ENCODE results near the gene ZNF813.
"Not testable (repeated sequence)": the region's sequence is repeated elsewhere in the genome, so short reads cannot be mapped to it uniquely, and the experiment has no call there.

ZNF813 gene

DNA sequence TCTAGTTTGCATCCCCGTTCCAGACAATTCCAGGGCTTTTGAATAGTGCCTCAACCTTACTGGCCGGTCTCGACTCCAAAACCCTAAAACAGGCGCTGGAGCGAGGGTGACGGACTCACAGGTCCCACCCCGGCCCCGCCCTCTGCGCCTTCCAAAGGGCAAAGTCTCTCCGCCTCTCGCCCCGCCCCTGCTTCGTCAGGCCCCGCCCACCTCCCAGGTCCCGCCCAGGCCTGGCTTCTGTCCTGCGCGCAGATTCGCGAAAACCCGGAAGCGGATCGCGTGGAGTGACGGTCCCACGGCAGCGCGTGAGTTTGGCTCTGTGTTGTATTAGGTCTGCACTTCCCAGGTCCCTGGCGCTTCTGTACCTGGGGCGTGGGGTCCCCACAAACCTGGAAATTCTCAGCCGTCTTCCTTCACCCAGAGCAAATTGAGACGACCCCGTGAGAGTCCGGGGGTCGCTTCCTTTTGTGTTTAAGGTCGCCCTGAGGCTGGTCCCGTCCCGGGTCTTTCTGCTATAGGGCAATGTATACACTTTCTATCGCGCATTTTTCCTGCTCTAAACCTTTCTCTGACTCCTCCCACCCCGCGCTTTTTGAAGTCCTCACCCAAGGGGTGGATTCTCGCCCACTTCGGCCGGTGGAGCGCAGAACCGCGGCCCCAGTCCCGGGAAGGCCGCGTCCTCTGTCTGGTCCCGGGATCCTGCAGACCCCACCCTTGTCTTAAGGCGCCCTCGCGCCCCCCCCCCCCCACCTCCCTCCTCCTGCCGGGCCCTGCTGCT, at the start of gene ZNF813:
TSS of gene ZNF813 (plus strand) at position 249 of the 778 bp plus-strand sequence. CDS start 16,090 bp downstream, outside the sequence.
- peak; percentile 77 for DNase-seq (ENCODE audit: low spot score)

DNA sequence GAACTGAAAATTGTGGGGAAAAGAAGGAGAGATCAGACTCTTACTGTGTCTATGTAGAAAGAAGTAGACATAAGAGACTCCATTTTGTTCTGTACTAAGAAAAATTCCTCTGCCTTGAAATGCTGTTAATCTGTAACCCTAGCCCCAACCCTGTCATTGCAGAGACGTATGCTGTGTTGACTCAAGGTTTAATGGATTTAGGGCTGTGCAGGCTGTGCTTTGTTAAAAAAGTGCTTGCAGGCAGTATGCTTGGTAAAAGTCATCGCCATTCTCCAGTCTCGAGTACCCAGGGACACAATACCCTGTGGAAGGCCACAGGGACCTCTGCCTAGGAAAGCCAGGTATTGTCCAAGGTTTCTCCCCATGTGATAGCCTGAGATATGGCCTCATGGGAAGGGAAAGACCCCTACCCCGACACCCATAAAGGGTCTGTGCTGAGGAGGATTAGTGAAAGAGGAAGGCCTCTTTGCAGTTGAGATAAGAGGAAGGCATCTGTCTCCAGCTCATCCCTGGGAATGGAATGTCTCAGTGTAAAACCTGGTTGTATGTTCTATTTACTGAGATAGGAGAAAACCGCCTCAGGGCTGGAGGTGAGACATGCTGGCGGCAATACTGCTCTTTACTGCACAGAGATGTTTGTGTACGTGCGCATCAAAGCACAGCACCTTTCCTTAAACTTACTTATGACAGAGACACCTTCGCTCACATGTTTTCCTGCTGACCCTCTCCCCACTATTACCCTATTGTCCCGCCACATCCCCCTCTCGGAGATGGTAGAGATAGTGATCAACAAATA, 46.8 kb upstream of the ZNF813 start:
- not testable (repeated sequence) for DNase-seq (ENCODE audit: low spot score)

DNA sequence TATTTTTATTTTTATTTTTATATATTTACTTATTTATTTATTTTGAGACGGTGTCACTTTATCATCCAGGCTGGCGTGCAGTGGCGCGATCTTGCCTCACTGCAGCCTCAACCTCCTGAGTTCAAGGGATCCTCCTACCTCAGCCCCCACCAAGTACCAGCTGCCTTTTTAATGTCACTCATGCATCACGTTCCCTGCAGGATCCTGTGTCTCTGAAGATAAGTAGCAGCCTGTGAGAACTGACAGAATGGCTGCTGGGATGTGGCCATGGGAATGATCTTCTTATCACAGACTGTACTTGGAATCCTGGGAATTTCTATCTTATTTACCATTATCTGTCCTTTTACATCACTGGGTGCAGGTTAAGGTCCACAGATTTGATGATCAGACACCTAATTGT, 45.0 kb upstream of the ZNF813 start:
- no peak for DNase-seq (ENCODE audit: low spot score)

DNA sequence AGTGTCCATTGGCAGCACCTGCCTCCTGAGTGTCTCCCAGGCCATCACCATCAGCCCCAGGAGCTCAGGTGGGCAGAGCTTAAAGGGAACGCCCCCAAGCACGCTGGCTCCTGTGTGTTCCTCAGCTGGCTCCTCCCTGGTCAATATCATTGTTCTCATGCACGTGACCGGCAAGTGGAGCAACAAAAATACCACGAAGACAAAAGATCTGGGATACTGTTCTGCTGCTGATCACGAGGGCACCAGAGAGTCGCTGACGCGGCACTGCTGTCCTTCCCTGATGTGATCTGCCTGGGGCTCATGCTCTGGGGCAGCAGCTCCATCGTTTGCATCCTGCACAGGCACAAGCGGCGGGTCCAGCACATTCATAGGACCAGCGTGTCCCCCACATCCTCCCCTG, 44.5 kb upstream of the ZNF813 start:
- DNase-seq (ENCODE audit: low spot score), result not testable (repeated sequence)

DNA sequence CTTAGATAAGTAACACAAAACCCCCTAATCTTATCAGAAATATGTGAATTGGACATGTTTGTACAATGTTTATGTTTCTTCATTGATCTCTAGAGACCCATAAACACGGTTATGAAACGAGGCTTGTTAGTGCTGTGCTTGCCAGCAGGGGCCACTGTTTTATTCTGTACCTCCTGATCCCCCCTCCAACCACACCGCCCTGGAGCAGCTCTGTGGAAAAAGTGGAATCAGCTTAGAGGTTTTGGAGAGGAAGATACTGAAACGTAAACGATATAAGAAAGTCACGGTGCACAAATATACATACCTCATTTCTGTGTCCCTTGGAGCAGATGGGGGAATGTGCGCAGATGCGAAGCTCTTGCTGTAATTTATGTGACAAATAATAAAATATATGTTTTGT, 43.9 kb upstream of the ZNF813 start:
- not testable (repeated sequence) for DNase-seq (ENCODE audit: low spot score)

DNA sequence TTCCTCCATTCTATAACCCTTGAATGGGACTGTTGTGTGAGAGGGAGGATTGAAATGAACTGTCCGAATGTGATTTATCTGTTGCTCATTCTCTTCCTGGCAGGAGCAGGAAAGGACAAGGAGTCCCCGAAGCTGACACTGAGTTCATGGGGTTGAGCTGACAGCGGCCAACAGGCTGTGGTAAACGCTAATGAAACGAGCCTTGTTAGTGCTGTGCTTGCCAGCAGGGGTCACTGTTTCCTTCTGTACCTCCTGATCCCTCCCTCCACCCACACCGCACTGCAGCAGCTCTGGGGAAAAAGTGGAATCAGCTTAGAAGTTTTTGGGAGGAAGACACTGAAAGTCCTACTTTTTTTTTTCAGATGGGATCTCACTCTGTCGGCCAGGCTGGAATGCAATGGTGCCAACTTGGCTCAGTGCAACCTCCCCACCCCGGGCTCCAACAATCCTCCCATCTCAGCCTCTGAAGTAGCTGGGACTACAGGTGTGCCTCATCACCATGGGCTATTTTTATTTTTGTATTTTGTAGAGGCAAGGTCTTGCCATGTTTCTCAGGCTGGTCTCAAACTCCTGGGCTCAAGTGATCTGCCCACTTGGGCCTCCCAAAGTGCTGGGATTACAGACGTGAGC, 42.5 kb upstream of the ZNF813 start:
- DNase-seq (ENCODE audit: low spot score), result peak; percentile 47

DNA sequence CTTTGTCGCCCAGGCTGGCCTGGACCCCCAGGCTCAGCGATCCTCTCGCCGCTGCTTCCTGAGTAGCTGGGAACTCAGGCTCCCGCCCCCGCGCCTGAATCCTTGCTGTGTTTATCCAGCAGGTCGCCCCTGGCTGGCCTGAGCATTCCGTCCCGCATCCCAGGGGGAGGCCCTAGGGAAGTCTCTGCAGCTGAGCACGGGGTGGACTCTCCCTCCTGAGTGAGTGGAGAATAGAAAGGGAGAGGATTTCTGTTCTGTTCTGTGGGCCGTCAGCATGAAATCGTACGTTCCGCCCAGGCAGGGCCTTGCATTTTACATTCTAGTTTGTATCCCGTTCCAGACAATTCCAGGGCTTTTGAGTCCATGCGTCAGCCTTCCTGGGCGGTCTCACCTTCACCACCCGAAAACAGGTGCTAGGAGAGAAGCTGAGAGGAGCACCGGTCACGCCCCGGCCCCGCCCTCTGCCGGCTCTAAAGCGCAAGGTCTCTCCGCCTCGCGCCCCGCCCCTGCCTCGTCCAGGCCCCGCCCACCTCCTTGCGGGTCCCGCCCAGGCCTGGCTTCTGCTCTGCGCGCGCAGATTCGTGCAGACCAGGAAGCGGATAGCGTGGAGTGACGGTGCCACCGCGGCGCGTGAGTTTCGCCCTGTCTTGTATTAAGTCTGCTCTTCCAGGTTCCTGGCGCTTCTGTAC, 36.0 kb upstream of the ZNF813 start, which contains the start of gene ZNF761:
TSS of gene ZNF761 (plus strand) at position 586 of the 689 bp plus-strand sequence. CDS start 15,285 bp downstream, outside the sequence.
- peak; percentile 94 for DNase-seq (ENCODE audit: low spot score)

DNA sequence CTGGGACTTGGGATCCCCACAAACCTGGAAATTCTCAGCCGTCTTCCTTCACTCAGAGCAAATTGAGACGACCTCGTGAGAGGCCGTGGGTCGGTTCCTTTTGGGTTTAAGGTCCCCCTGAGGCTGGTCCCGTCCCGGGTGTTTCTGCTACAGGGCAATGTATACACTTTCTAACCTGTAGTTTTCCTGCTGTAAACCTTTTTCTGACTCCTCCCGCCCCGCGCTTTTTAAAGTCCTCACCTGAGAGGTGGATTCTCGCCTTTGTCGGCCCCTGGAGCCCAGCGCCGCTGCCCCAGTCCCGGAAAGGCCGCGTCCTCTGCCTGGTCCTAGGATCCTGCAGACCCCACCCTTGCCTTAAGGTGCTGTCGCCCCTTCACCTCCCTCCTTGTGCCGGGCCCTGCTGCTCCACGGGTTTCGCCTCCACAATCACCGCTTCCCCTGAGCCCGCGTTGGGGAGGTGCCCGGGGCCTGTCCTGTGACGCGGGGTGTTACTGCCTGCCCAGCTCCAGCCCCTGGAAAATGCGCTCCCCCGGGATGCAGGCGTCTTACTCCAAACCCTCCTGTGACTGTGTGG, 35.4 kb upstream of the ZNF813 start:
- DNase-seq (ENCODE audit: low spot score), result peak; percentile 4

DNA sequence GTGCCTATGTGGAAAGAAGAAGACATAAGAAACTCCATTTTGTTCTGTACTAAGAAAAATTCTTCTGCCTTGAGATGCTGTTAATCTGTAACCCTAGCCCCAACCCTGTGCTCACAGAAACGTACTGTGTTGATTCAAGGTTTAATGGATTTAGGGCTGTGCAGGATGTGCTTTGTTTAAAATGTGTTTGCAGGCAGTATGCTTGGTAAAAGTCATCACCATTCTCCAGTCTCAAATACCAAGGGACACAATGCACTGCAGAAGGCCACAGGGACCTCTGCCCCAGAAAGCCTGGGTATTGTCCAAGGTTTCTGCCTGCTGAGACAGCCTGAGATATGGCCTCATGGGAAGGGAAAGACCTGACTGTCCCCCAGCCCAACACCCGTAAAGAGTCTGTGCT, 23.7 kb upstream of the ZNF813 start:
- DNase-seq (ENCODE audit: low spot score), result not testable (repeated sequence)

DNA sequence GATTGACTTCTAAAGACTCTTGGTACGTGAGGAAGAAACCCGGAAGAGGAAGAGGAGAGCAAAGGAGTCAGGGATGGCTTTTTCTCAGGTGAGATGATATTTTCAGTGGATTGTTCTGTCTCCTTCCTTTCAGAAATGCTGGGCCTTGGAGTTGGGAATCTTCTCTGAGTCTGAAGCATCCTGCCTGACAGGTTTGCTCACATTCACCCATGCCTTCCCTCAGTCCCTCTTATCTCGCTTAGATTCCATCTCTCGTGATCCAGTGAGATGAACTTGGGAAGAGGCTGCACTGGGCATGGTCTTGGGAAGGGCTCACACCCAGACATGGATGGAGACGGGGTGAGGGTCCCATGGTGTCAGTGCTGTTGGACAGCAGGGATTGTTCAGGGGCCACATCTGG, 20.3 kb upstream of the ZNF813 start:
- not testable (repeated sequence) for DNase-seq (ENCODE audit: low spot score)

DNA sequence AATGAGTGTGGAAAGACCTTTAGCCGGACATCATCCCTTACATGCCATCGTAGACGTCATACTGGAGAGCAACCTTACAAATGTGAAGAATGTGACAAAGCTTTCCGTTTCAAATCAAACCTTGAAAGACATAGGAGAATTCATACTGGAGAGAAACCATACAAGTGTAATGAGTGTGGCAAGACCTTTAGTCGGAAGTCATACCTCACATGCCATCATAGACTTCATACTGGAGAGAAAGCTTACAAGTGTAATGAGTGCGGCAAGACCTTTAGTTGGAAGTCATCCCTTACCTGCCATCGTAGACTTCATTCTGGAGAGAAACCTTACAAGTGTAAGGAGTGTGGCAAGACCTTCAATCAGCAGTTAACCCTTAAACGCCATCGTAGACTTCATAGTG, 11.7 kb upstream of the ZNF813 start:
- no peak for DNase-seq (ENCODE audit: low spot score)

DNA sequence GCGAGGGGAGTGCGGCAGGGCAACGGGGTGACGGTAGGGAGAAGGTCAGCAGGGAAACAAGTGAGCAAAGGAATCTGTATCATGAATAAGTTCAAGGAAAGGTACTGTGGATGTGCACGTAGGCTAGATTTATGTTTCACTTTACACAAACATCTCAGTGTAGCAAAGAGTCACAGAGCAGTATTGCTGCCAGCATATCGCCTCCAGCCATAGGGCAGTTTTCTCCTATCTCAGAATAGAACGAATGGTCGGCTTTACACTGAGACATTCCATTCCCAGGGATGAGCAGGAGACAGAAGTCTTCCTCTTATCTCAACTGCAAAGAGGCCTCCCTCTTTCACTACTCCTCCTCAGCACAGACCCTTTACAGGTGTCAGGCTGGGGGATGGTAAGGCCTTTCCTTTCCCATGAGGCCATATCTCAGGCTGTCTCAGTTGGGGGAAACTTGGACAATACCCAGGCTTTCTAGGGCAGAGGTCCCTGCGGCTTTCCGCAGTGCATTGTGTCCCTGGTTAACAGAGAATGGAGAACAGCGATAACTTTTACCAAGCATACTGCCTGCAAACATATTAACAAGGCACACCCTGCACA, 7.3 kb upstream of the ZNF813 start:
- DNase-seq (ENCODE audit: low spot score), result not testable (repeated sequence)

DNA sequence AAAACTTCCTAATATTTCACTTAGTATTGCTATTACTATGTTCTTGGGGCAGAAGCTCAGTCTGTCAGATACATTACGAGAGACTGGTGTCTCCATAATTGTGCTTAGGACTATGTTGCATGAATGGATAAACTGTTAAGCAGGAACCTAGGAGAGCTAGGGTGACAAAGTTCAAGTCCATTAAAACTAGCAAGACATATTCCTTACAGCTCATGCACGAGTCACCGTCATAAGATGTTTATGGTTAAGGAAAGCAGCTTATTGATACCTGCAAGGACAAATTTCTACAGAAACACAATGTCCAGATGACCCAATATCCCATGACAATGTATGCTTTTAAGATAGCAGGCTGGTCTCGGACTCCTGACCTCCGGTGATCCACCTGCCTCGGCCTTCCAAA, 5.7 kb upstream of the ZNF813 start:
- no peak for DNase-seq (ENCODE audit: low spot score)

DNA sequence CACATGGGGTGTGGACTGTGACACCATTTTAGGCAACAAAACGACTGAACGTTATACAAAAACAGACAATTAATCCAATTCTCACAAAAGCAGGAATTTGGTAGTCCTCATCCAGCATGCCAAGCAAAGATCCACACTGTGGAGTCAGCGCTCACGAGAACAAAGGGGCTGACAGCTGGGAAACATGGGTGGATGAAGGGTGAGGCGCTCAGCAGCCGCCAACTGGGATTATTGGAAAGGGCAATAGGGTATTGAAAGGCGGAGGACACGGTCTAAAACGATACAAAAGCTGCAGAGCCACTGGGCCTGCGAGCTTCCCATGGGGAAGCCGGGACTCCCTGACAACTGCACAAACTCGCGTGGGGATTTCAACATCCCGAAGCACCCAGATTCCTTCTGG, 4.7 kb upstream of the ZNF813 start:
- no peak for DNase-seq (ENCODE audit: low spot score)

DNA sequence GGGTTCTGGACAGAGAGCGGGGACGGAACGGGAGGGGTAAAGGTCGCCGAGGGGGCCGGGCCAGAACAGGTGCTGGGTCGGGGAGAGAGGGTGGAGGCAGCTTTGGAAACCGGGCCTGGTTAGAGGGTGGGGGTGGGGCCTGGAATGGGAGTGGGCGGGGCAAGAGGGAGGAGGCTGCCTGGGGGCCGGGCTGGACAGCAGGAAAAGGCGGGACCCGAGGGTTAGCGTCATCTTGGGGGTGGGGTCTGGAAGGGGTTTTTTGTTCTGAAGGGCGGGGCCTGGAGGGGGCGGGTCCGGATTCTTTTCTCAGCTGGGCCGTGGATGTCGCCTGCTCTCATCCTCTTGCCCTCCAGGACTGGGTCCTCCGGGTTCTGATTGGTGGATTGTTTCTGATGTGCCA, 4.3 kb upstream of the ZNF813 start:
- DNase-seq (ENCODE audit: low spot score), result no peak

DNA sequence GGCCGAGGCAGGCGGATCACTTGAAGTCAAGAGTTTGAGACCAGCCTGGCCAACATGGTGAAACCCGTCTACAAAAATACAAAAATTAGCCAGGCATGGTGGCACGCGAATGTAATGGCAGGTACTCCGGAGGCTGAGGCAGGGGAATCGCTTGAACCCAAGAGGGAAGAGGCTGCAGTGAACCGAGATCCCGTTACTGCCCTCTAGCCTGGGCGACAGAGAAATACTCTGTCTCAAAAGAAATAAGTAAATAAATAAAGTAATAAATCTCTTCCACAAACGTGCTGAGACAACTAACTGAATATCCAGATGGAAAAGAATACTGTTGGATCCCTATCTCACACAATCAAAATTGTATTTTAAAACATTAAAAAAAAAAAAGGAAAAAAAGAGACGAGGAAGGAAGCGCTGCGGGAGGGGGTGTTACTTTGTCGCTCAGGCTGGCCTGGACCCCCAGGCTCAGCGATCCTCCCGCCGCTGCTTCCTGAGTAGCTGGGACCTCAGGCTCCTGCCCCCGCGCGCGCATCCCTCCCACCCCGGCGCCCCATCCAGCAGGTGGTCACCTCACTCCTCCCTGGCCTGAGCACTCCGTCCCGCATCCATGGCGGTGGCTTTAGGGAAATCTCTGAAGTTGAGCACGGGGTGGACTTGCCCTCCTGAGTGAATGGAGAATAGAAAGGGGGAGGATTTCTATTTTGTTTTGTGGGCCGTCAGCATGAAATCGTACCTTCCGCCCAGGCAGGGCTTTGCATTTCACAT, 628 bp upstream of the ZNF813 start:
- no peak for DNase-seq (ENCODE audit: low spot score)

DNA sequence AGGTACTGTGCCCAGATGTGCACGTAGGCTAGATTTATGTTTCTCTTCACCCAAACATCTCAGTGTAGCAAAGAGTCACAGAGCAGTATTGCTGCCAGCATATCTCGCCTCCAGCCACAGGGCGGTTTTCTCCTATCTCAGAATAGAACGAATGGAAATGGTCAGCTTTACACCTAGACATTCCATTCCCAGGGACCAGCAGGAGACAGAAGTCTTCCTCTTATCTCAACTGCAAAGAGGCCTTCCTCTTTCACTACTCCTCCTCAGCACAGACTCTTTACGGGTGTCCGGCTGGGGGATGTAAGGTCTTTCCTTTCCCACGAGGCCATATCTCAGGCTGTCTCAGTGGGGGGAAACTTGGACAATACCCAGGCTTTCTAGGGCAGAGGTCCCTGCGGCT, 1.1 kb downstream of the ZNF813 start:
- not testable (repeated sequence) for DNase-seq (ENCODE audit: low spot score)

DNA sequence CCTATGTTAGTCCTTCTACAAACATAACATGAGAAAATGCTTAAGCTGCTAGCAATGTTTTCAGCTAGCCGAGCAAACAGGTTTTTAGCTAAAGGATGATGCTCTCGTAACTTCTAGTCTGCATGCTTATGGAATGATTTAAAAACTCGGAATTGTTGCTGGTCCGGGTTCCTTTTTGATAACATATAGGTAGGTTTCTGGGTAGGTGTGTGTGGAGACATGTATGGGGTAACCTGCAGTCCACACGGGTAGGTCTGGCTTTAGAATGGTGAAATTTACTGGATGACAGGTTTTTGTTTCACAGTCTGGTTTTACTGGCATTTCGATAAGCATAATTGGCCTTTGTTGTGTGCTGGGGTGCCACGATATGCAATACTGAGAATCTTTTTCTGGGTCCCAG, 4.4 kb downstream of the ZNF813 start:
- no peak for DNase-seq (ENCODE audit: low spot score)

DNA sequence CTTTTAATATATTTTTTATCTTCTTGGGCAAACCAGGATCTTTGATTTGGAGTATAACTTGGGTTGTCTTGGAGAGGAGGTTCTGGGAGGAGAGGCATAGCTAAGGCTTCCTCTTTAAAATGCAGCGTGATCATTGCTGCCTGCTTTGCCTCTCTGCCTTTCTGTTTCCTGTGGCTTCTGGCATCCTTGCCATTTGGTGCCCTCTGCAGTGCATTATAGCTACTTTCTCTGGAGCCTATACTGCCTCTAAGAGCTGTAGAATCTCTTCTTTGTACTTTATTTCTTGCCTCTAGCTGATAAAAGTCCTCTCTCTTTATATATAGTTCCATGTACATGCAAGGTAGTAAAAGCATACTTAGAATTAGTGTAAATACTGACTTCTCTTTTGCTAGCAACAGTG, 7.3 kb downstream of the ZNF813 start:
- DNase-seq (ENCODE audit: low spot score), result not testable (repeated sequence)

DNA sequence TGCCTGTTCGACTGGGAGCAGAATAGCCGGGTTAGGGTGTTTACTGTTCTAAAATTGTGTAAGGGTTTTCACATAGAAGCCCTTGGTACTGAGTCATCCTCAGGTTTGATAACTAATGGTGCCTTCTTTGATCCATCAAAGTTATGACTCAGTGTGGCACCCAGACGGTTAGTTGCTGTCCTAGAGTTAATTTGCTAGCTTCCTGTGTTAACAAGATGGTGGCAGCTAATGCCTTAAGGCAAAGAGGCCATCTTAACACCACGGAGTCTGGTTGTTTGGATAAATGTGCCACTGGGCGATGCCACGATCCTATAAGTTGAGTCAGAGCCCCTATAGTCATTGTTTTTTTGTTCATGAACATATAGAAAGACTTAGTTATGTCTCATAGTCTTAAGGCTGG, 7.9 kb downstream of the ZNF813 start:
- not testable (repeated sequence) for DNase-seq (ENCODE audit: low spot score)

DNA sequence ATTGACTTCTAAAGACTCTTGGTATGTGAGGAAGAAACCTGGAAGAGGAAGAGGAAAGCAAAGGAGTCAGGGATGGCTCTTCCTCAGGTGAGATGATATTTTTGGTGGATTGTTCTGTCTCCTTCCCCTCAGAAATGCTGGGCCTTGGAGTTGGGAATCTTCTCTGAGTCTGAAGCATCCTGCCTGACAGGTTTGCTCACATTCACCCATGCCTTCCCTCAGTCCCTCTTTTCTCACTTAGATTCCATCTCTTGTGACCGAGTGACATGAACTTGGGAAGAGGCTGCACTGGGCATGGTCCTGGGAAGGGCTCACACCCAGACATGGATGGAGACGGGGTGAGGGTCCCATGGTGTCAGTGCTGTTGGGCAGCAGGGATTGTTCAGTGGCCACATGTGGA, 16.2 kb downstream of the ZNF813 start:
- DNase-seq (ENCODE audit: low spot score), result not testable (repeated sequence)
